Calu3 (cell line): ENCODE data around the gene CALD1. TPM values are rescaled to one million over a fixed set of nuclear protein-coding genes. Genes with fewer than 3 reads are reported as not detected.

ENCODE experiments used
- BruUV-seq: library from RNA; stranded (reverse); fragments of 400-500 nt; replicated peaks from 2 replicates; lab custom pipeline; 2021; lab: Mats Ljungman, UMichigan
- CTCF ChIA-PET: fragments of 300-600 bp; sonication (Branson Sonifier 250); formaldehyde crosslinking; loops from one replicate; lab custom pipeline; 2022; ENCODE audit warnings: antibody characterized with exemption; lab: Charles Lee
- DNase-seq: peaks from one replicate; pipeline ENCODE4 v3.0.0; 2022
- H3K27ac Mint-ChIP-seq: one replicate; pipeline ENCODE4 v1.8.0; 2022; ENCODE audit warnings: mixed read lengths; ENCODE audit not compliant: unreplicated experiment
- H3K27me3 Mint-ChIP-seq: one replicate; pipeline ENCODE4 v1.8.0; 2022; ENCODE audit warnings: mixed read lengths; ENCODE audit not compliant: unreplicated experiment
- H3K36me3 Mint-ChIP-seq: one replicate; pipeline ENCODE4 v1.8.0; 2022; ENCODE audit warnings: mild to moderate bottlenecking, moderate library complexity, mixed read lengths; ENCODE audit not compliant: insufficient read depth, unreplicated experiment
- H3K4me1 Mint-ChIP-seq: one replicate; pipeline ENCODE4 v1.8.0; 2022; ENCODE audit warnings: mild to moderate bottlenecking, low read depth, mixed read lengths; ENCODE audit not compliant: unreplicated experiment
- H3K4me3 Mint-ChIP-seq: one replicate; pipeline ENCODE4 v1.8.0; 2022; ENCODE audit warnings: mild to moderate bottlenecking, low read depth, moderate library complexity, mixed read lengths; ENCODE audit not compliant: unreplicated experiment
- H3K9me3 Mint-ChIP-seq: one replicate; pipeline ENCODE4 v1.8.0; 2022; ENCODE audit warnings: low read depth, mixed read lengths; ENCODE audit not compliant: unreplicated experiment
- CTCF ChIP-seq: fragments of 200-600 bp; IDR thresholded peaks from one replicate; pipeline ENCODE4 v1.8.0; 2022; ENCODE audit warnings: antibody characterized with exemption; ENCODE audit not compliant: unreplicated experiment
- intact Hi-C: fragments of 100-400 bp; cut with micrococcal nuclease; formaldehyde crosslinking; loops from one replicate; pipeline ENCODE4 v1.10.0; 2022; ENCODE audit not compliant: unreplicated experiment
- total RNA-seq: library from RNA; stranded (reverse); gene quantifications from 2 replicates; pipeline ENCODE4 v1.2.3, GENCODE V29; 2022

The CALD1 gene
- total RNA-seq, 1 experiment from 2014 or later = 9.3 TPM

- Mint-ChIP-seq H3K36me3 (no peaks in the 10 kb centered on the region), H3K9me3 (no peaks in the 10 kb centered on the region)
Observed at GRCh38 chr7:134835463-134835823, 56.0 kb downstream of the CALD1 start.

GRCh38 chr7:134836447-134836846 lies 57.0 kb downstream of the CALD1 start:
- Mint-ChIP-seq H3K27me3 (no peaks in the 10 kb centered on the region), H3K4me1 (no peaks in the 10 kb centered on the region), H3K36me3 (no peaks in the 10 kb centered on the region), H3K4me3 (no peak overlapping the region), H3K27ac (no peak overlapping the region), H3K9me3 (no peaks in the 10 kb centered on the region)
- CTCF ChIA-PET = interaction anchor here (0.6 kb wide), 1 partner anchor 17 kb away, joined by 4 read pairs; no protein-coding TSS in a partner anchor
- no peak for TF ChIP-seq CTCF
- intact Hi-C loops = loop anchor here (1.0 kb wide), 1 partner anchor 15 kb away; no protein-coding TSS in a partner anchor
- DNase-seq = no peak
- no TSS peak for BruUV-seq

More at GRCh38 chr7:134835463-134835823, 56.0 kb downstream of the CALD1 start:
- CTCF ChIA-PET = interaction anchor here (0.7 kb wide), 1 partner anchor 107 kb away, joined by 3 read pairs; no protein-coding TSS in a partner anchor
- Mint-ChIP-seq H3K4me3 (no peak overlapping the region), H3K27me3 (no peaks in the 10 kb centered on the region), H3K27ac (no peak overlapping the region), H3K4me1 (no peaks in the 10 kb centered on the region)
- BruUV-seq = no TSS peak
- TF ChIP-seq CTCF = no peak
- intact Hi-C loops = no loop called here
- DNase-seq = no peak

- intact Hi-C loops = no loop called here
- peaks cover 8% of the 10 kb centered on the region for H3K4me1 Mint-ChIP-seq
- TF ChIP-seq CTCF = no peak
- CTCF ChIA-PET = no interaction called here
- H3K27ac Mint-ChIP-seq = no peak overlapping the region
- H3K9me3 Mint-ChIP-seq = no peaks in the 10 kb centered on the region
- H3K36me3 Mint-ChIP-seq = no peaks in the 10 kb centered on the region
- H3K4me3 Mint-ChIP-seq = no peak overlapping the region
- no peak for DNase-seq
- BruUV-seq = no TSS peak
- no peaks in the 10 kb centered on the region for H3K27me3 Mint-ChIP-seq
Observed at GRCh38 chr7:134839298-134839697, 59.9 kb downstream of the CALD1 start.

- peaks cover 6% of the 10 kb centered on the region for H3K36me3 Mint-ChIP-seq
- peaks cover 22% of the 10 kb centered on the region for H3K4me1 Mint-ChIP-seq
- CTCF ChIA-PET = no interaction called here
- TF ChIP-seq CTCF = no peak
- intact Hi-C loops = no loop called here
- BruUV-seq = no TSS peak
- DNase-seq = no peak
- no peaks in the 10 kb centered on the region for H3K9me3 Mint-ChIP-seq
- H3K4me3 Mint-ChIP-seq = no peak overlapping the region
- H3K27ac Mint-ChIP-seq = no peak overlapping the region
- no peaks in the 10 kb centered on the region for H3K27me3 Mint-ChIP-seq
Observed at GRCh38 chr7:134842062-134842461, 62.6 kb downstream of the CALD1 start.
